Naive thymus-derived CD4-positive, alpha-beta T cell (primary cell): Measurements from ENCODE around the gene NPAS2. TPM values are rescaled to one million over a fixed set of nuclear protein-coding genes. Genes with fewer than 3 reads are reported as not detected.

Experiments used
- ATAC-seq: fragments of 150-1000 bp; cut with Tn5 transposase; 2 replicates; pipeline ENCODE4 v1.10.0; 2021; ENCODE audit warnings: mild to moderate bottlenecking, moderate library complexity
- CTCF ChIA-PET: fragments of 350-600 bp; sonication (Branson Sonifier 250); formaldehyde crosslinking; loops from one replicate; lab custom pipeline; 2021; ENCODE audit warnings: antibody characterized with exemption; lab: Charles Lee
- POLR2A ChIA-PET: fragments of 350-600 bp; sonication (Branson Sonifier 250); formaldehyde crosslinking; loops from one replicate; lab custom pipeline; 2021; ENCODE audit warnings: antibody characterized with exemption, inconsistent platforms; lab: Charles Lee
- DNase-seq, 9 donors: peaks; one replicate each; pipeline versions ENCODE4 v3.0.0 to v3.0.0-alpha.2; 2020 to 2022; ENCODE audit warnings: mixed read lengths in 1 of 9
- H3K27ac ChIP-seq: one replicate; pipeline ENCODE4 v1.7.0; 2013; ENCODE audit warnings: mild to moderate bottlenecking, low read depth, low read length, moderate library complexity
- H3K27me3 ChIP-seq, 2 donors: one replicate each; pipeline ENCODE4 v1.7.0; 2013; ENCODE audit warnings: low read length in 2 of 2, mild to moderate bottlenecking in 2 of 2, moderate library complexity in 2 of 2; ENCODE audit not compliant: control insufficient read depth in 2 of 2, insufficient read depth in 2 of 2
- H3K36me3 ChIP-seq, 3 experiments: 1 replicate in 2 of 3; 2 replicates in 1 of 3; pipeline ENCODE4 v1.7.0; 2013; ENCODE audit warnings: low read length in 3 of 3, mild to moderate bottlenecking in 3 of 3, moderate library complexity in 1 of 3; ENCODE audit not compliant: insufficient read depth in 3 of 3, control insufficient read depth in 2 of 3
- H3K4me1 ChIP-seq, 2 donors: one replicate each; pipeline ENCODE4 v1.7.0; 2013; ENCODE audit warnings: low read length in 2 of 2, mild to moderate bottlenecking in 2 of 2, moderate library complexity in 1 of 2; ENCODE audit not compliant: control insufficient read depth in 2 of 2, insufficient read depth in 2 of 2
- H3K4me3 ChIP-seq: 2 replicates; pipeline ENCODE4 v1.7.0; 2013; ENCODE audit warnings: mild to moderate bottlenecking, low read length
- H3K9me3 ChIP-seq, 3 experiments: 1 replicate in 2 of 3; 2 replicates in 1 of 3; pipeline ENCODE4 v1.7.0; 2013; ENCODE audit warnings: low read length in 3 of 3; ENCODE audit not compliant: control insufficient read depth in 2 of 3
- H3K27ac Mint-ChIP-seq, 9 donors: one replicate each; pipeline ENCODE4 v1.8.0; 2020 to 2022; ENCODE audit warnings: mixed read lengths in 9 of 9, mild to moderate bottlenecking in 8 of 9, moderate library complexity in 5 of 9, inconsistent platforms in 2 of 9
- H3K27me3 Mint-ChIP-seq, 5 donors: one replicate each; pipeline ENCODE4 v1.8.0; 2021 to 2022; ENCODE audit warnings: mixed read lengths in 5 of 5, mild to moderate bottlenecking in 1 of 5
- H3K36me3 Mint-ChIP-seq, 5 donors: one replicate each; pipeline ENCODE4 v1.8.0; 2020 to 2022; ENCODE audit warnings: mixed read lengths in 5 of 5, mild to moderate bottlenecking in 3 of 5, inconsistent platforms in 1 of 5
- H3K4me1 Mint-ChIP-seq, 7 donors: one replicate each; pipeline ENCODE4 v1.8.0; 2020 to 2022; ENCODE audit warnings: mixed read lengths in 7 of 7, mild to moderate bottlenecking in 3 of 7, inconsistent platforms in 1 of 7
- H3K4me3 Mint-ChIP-seq, 10 donors: one replicate each; pipeline ENCODE4 v1.8.0; 2020 to 2022; ENCODE audit warnings: mild to moderate bottlenecking in 10 of 10, mixed read lengths in 10 of 10, moderate library complexity in 6 of 10, inconsistent platforms in 2 of 10
- H3K9me3 Mint-ChIP-seq, 11 donors: one replicate each; pipeline ENCODE4 v1.8.0; 2020 to 2022; ENCODE audit warnings: mixed read lengths in 11 of 11, mild to moderate bottlenecking in 4 of 11, inconsistent platforms in 1 of 11, moderate library complexity in 1 of 11
- intact Hi-C, 2 donors: fragments of 100-400 bp; cut with micrococcal nuclease; formaldehyde crosslinking; loops; one replicate each; pipeline ENCODE4 v1.15.1; 2023
- polyA plus RNA-seq, 2 donors: library from polyadenylated mRNA; unstranded; fragments of 300-500 nt; fragmentation: Illumina TruSeq; gene quantifications; one replicate each; pipeline ENCODE4 v1.2.3, GENCODE V29; 2021
- total RNA-seq, 6 experiments: library from RNA in 5 of 6; stranded (reverse) in 5 of 6; gene quantifications; 1 replicate in 5 of 6; 2 replicates in 1 of 6; pipeline ENCODE4 v1.2.3 and lab custom pipeline; 2021 to 2026

The NPAS2 gene
- total and polyA plus RNA-seq, 7 experiments from 2014 or later = 1.2 to 15.0 (median 8.3) TPM

- Mint-ChIP-seq H3K27ac (no peak overlapping the region), H3K4me3 (no peak overlapping the region)
- CTCF ChIA-PET = interaction anchor here (0.7 kb wide), 2 partner anchors 47 to 78 kb away, joined by 3 to 5 read pairs; no protein-coding TSS in a partner anchor
Observed at GRCh38 chr2:101041413-101041812, 221.5 kb downstream of the NPAS2 start.

GRCh38 chr2:101045330-101045729, 225.4 kb downstream of the NPAS2 start:
- DNase-seq = no peak
- H3K36me3 ChIP-seq = no peaks in the 10 kb centered on the region
- H3K4me3 Mint-ChIP-seq = no peak overlapping the region
- intact Hi-C loops = no loop called here
- H3K27me3 Mint-ChIP-seq = no peaks in the 10 kb centered on the region
- no peaks in the 10 kb centered on the region for H3K9me3 ChIP-seq
- ATAC-seq = no peak
- CTCF ChIA-PET = no interaction called here
- no peaks in the 10 kb centered on the region for H3K4me1 Mint-ChIP-seq
- H3K4me3 ChIP-seq = no peak overlapping the region
- H3K27me3 ChIP-seq = no peaks in the 10 kb centered on the region
- H3K9me3 Mint-ChIP-seq = no peaks in the 10 kb centered on the region
- H3K27ac Mint-ChIP-seq = no peak overlapping the region
- POLR2A ChIA-PET = no interaction called here
- H3K36me3 Mint-ChIP-seq = peaks cover 0 to 7% (median 0%) of the 10 kb centered on the region in 5 donors
- H3K4me1 ChIP-seq = no peaks in the 10 kb centered on the region
- H3K27ac ChIP-seq = no peak overlapping the region

More at GRCh38 chr2:101041413-101041812, 221.5 kb downstream of the NPAS2 start:
- peaks cover 0 to 6% (median 0%) of the 10 kb centered on the region in 7 donors for H3K4me1 Mint-ChIP-seq
- Histone ChIP-seq H3K4me3 (no peak overlapping the region), H3K9me3 (no peaks in the 10 kb centered on the region), H3K36me3 (peaks cover 0 to 3% (median 0%) of the 10 kb centered on the region in 3 experiments), H3K4me1 (no peaks in the 10 kb centered on the region), H3K27ac (no peak overlapping the region), H3K27me3 (no peaks in the 10 kb centered on the region)
- H3K9me3 Mint-ChIP-seq = no peaks in the 10 kb centered on the region
- POLR2A ChIA-PET = no interaction called here
- ATAC-seq = peak; percentile 61
- H3K27me3 Mint-ChIP-seq = no peaks in the 10 kb centered on the region
- H3K36me3 Mint-ChIP-seq = peaks cover 0 to 8% (median 0%) of the 10 kb centered on the region in 5 donors
- intact Hi-C loops = no loop called here
- no peak for DNase-seq

Other genes with a start within 250 kb of the NPAS2 start
- gene RPL31, start 182.2 kb downstream of the NPAS2 start, total RNA-seq = 1,000 to 10,000 TPM; 1,182 to 2,835 (median 2,548) TPM
- 1,000 to 10,000 TPM; 6,467 to 8,686 TPM for gene RPL31, start 182.2 kb downstream of the NPAS2 start, polyA plus RNA-seq